GM21717 (cell line): ENCODE data around the gene GRIK3.
"Not testable (repeated sequence)": the region's sequence is repeated elsewhere in the genome, so short reads cannot be mapped to it uniquely, and the experiment has no call there.

ENCODE experiments used
- ATAC-seq: cut with Tn5 transposase; IDR thresholded peaks from one replicate; pipeline ENCODE4 v1.9.1; 2021; ENCODE audit warnings: mild to moderate bottlenecking, moderate library complexity; ENCODE audit not compliant: unreplicated experiment

Gene GRIK3

GRCh38 chr1:36948147-36948546 lies 86.2 kb downstream of the GRIK3 start:
- no peak for ATAC-seq

DNA sequence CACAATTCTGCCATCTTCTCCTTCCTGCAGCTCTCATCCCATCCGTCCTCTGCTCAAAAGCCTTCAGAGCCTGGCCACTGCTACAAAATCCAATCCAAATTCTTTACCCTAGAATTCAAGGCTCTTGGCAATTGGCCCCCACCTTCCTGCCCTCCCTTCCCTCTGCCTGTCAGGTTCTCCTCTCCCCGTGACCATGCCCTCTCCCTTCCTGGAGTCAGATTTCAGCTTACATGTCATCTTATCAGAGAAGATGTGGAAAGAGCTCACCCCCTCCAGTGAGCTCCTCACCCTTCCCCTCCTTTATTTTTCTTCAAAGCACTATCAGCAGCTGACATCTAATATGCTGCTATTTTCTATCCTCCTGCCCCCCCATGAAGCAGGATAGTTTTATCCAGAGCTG lies 86.9 kb downstream of the GRIK3 start:
- ATAC-seq, result no peak

DNA sequence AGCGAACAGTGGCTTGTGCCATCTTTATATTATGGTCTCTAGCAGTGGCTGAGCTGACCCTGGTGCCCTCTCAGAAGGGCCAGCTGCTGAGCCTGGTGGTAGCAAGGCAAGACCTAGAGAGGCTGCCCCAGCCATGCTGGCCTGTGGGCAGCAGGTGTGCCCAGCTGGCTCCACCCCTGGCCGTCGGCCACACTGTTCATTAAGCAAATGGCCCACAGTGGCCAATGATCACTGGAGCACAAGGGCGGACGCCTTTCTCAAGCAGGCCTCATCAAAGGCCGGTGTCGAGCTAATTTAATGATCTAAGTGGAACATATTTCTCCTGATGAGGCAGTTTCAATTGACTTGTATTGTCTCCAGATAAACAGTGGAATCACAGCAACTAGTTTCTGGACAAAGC lies 89.4 kb downstream of the GRIK3 start:
- no peak for ATAC-seq

DNA sequence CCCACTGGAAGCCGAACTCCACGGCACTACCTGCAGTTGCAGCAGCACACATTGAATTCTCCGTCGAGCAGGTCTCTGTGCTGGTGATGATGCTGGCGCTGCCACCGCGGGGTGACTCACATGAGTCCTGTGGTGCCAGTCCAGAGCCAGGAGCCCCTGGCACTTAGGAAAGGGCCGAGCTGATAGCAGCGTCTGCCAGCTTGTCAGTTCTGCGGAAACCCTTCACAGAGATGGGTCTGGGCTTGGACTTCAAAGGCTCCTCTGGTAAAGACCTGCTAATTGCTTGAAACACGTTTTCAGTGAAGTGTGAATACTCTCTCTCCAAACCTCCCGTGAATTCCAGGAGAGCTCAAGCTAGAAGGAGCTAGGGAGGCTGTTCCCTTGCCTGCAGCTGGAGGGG lies 92.2 kb downstream of the GRIK3 start:
- ATAC-seq, result no peak

DNA sequence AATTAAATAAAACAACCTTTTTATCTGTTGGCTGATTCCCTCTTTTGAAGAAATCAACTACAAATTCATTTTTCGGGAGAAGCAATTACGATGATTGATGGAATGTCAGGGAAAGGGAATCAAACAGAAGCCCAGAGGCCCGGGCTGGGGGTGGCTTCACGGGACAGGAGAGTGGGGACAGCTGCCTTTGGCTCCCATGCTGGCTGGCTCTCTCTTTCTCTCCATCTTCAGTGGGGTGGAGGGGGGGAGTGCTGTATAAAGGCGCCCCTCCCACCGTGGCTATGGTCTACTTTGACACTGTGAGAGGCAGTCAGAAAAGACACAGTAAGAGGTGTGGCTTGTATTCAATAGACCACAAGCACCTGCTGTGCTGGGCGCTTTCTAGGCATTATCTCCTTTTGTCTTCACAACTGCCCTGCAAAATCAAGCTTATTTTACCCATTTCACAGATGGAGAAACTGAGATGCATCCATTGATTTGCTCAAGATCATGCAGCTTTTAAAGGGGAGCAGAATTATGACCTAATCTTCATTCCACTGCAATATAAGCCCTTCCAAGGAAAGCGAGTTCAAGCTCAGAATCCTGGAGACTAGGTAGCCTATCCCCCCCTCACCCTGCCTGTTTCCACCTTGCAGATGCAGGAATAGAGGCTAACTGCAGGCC lies 92.9 kb downstream of the GRIK3 start:
- ATAC-seq, result no peak

DNA sequence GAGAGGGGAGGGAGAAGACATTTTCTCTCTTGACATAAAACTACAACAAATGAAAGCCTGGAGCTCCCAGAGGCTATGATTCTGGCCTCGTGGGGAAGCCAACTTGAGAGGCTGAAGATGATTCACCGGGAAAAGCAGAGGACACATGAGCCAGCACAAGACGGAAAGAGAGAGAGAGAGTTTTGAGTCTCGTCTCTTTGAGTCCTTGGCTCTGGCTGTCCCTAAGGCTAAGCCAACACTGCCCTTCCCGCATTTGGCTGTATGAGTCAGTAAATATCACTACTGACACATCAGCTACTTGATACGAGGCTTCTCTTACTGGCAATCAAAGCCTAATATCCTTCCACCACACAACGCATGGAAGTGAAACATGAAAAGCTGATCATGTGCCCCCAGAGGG lies 95.5 kb downstream of the GRIK3 start:
- no peak for ATAC-seq

- no peak for ATAC-seq
These were observed 96.9 kb downstream of the GRIK3 start for GRCh38 chr1:36937371-36937770.

DNA sequence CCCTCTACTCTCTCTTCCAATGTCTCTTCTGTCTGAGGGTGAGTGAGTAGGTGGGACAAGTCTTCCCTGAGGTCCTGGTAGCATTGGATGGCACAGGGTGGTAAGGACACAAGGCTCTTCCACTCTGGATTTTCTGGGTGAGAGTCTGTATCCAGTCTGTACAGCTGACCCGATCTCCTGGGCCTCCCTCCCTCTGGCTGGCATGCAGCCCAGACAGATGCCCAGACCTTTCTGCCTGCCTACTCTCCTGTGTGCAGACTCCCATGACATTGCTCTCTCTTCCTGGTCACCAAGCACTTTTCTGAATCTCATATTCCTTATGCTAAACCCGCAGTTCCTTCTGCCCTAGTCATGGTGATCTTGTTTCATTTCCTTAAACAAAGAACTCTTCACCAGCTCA lies 100.3 kb downstream of the GRIK3 start:
- ATAC-seq, result no peak

DNA sequence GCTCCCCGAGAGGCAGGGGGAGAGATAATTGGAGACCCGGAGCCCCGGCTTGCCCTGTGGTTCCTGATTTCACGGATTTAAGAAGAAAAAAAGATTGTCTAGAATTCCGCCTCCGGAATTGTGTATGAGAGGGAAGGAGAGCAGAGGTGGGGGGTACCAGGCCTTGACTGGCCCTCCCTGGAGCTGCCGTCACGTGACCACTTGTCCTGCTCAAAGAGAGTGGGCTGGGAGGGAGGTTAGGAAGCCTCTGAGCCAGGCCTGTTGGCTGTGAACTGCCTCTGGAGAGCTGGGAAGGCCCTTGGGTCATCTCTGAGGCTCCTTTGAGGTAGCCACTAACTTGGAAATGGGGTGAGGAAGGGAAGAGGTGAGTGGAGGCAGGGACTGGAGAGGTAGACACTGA lies 106.5 kb downstream of the GRIK3 start:
- ATAC-seq, result no peak

- ATAC-seq, result no peak
These were observed 109.1 kb downstream of the GRIK3 start for GRCh38 chr1:36925251-36925650.

DNA sequence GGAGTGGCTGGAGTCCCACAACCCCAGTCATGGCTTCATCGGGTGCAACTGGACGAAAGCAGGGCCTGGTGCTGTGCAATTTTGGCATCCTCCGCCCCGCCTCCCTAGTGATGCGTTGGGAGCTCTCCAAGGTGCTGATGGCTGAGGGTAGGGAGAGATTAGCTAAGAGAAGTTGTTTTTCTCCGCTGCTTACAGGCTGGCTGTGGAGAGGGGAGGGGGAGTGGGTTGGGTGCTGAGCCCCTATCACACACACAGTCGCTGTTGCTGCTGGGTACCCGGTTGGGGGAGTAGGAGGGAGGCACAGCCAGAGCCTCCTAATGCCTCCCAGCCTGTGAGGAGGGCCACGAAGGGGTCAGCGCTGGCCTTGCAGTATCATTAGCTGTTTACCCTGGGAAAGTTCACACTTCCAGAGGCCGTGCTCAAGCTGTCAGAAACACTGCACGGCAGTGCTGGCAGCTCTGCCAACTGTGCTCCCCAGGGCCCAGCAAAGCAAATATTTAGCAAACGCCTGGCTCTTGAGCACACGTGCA lies 110.0 kb downstream of the GRIK3 start:
- no peak for ATAC-seq

- no peak for ATAC-seq
These were observed 111.5 kb downstream of the GRIK3 start for GRCh38 chr1:36922593-36923426.

DNA sequence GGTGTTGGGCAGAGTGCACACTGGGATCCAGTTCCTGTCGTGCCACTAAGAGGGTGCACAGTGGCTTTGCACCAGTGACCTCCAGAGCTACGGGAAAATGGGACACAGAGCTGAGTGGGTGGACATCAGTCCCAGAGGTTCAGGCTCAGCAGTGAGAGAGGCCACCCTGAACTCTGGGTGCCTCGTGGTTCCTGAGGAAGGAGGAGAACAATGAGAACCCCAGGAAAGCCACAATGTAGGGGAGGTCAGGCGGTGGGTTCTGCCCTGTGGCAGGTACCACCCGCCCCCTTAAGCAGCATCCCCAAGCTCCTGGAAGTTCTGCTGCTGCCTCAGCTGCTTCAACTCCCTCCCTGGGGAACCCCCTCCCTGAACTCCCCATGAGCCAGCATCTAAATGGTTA lies 112.2 kb downstream of the GRIK3 start:
- no peak for ATAC-seq

GRCh38 chr1:36920801-36921405 lies 113.4 kb downstream of the GRIK3 start:
- no peak for ATAC-seq

GRCh38 chr1:36920371-36920770 lies 113.9 kb downstream of the GRIK3 start:
- no peak for ATAC-seq

- ATAC-seq, result no peak
These were observed 114.7 kb downstream of the GRIK3 start for GRCh38 chr1:36919491-36920145.

DNA sequence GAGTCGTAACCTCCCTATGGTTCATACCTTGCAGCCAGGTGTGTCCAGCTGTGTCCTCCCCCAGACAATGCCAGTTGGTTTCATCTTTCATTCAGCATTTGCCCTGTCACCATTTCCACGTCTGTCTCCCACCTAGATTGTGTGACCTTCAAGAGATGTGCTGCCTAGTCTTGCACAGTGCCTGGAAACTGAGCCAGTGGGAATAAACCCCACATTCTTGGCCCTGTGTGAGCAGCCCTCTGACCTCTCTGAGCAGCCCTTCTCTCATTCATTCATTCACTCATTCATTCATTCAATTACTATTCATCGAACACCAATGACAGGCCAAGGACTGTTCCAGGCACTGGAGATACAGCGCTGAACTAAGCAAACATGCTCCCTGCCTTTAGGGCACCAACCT lies 115.7 kb downstream of the GRIK3 start:
- ATAC-seq, result no peak

DNA sequence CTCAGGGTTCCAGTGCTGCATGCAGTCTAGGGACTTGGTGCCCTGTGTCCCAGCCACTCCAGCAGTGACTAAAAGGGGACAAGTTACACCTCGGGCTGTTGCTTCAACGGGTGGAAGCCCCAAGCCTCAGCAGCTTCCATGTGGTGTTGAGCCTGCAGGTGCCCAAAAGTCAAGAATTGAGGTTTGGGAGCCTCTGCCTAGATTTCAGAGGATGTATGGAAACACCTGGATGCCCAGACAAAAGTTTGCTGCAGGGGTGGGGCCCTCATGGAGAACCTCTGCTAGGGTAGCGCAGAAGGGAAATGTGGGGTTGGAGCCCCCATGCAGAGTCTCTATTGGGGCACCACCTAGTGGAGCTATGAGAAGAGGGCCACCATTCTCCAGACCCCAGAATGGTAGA lies 117.8 kb downstream of the GRIK3 start:
- not testable (repeated sequence) for ATAC-seq

GRCh38 chr1:36913484-36914060 lies 120.7 kb downstream of the GRIK3 start:
- no peak for ATAC-seq

- no peak for ATAC-seq
These were observed 121.3 kb downstream of the GRIK3 start for GRCh38 chr1:36913016-36913415.

- ATAC-seq, result no peak
These were observed 121.9 kb downstream of the GRIK3 start for GRCh38 chr1:36912365-36912865.
